Activated naive CD4-positive, alpha-beta T cell treated with Interleukin-2 at 50 U/mL for 16 hours (primary cell): ENCODE results near the gene PIN1.
"Not testable (repeated sequence)": the region's sequence is repeated elsewhere in the genome, so short reads cannot be mapped to it uniquely, and the experiment has no call there.

Experiments
- DNase-seq: peaks from one replicate; pipeline ENCODE4 v3.0.0-alpha.2; 2020

PIN1 gene

GRCh38 chr19:9834726-9835506 is at the start of gene PIN1:
Gene PIN1, plus strand, starts transcription at chr19:9835318. Its CDS starts 27 bp downstream, at chr19:9835345.
- peak; percentile 99 for DNase-seq

DNA sequence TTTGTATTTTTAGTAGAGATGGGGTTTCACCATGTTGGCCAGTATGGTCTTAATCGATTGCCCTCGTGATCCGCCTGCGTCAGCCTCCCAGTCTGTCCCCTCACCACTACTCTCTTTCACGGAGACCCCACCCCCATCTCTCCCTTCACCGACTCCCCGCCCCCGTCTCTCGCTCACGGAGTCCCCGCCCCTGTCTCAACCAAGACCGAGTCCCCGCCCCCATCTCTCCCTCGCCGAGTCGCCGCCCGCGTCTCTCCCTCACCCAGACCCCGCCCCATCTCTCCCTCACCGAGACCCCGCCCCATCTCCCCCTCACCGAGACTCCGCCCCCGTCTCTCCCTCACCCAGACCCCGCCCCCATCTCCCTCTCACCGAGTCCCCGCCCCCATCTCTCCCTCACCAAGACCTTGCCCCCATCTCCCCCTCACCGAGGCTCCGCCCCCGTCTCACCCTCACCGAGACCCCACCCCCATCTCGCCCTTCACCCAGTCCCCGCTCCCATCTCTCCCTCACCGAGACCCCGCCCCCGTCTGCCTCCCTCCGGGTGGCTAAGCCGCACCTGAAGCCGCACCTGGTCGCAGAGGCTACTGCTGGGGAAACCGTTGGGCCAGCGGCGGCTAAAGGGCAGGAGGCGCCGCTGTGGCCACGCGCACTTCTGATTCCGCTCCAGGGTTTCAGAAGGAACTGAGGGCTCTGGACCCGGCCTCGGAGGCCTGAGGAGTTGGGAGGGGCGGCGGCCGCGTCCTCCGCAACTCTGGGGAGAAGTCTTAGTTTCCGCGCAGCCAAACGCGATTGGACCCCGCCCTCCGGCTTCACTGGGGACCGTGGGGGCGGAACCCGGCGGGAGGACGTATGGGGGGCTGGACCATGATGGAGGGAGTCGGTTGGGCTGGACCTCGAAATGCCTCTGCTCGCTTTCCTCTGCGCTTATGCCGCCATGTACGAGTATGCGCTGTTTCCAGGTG is 49.5 kb upstream of the PIN1 start:
- DNase-seq: peak; percentile 95

- no peak for DNase-seq
Observed at GRCh38 chr19:9786342-9786741, 48.8 kb upstream of the PIN1 start.

GRCh38 chr19:9786819-9787218 is 48.3 kb upstream of the PIN1 start:
- DNase-seq: no peak

GRCh38 chr19:9788604-9789003 is 46.5 kb upstream of the PIN1 start:
- not testable (repeated sequence) for DNase-seq

- DNase-seq: no peak
Observed at GRCh38 chr19:9789066-9789465, 46.1 kb upstream of the PIN1 start.

GRCh38 chr19:9789579-9789978 is 45.5 kb upstream of the PIN1 start:
- DNase-seq: not testable (repeated sequence)

DNA sequence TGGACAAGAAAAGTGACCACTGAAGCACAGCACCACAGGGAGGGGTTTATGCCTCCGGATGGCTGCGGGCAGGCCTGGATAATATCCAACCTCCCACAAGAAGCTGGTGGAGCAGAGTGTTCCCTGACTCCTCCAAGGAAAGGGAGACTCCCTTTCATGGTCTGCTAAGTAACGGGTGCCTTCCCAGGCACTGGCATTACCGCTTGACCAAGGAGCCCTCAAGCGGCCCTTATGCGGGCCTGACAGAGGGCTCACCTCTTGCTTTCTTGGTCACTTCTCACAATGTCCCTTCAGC is 44.1 kb upstream of the PIN1 start:
- not testable (repeated sequence) for DNase-seq

- peak; percentile 87 for DNase-seq
Observed at GRCh38 chr19:9791552-9792205, 43.4 kb upstream of the PIN1 start.

DNA sequence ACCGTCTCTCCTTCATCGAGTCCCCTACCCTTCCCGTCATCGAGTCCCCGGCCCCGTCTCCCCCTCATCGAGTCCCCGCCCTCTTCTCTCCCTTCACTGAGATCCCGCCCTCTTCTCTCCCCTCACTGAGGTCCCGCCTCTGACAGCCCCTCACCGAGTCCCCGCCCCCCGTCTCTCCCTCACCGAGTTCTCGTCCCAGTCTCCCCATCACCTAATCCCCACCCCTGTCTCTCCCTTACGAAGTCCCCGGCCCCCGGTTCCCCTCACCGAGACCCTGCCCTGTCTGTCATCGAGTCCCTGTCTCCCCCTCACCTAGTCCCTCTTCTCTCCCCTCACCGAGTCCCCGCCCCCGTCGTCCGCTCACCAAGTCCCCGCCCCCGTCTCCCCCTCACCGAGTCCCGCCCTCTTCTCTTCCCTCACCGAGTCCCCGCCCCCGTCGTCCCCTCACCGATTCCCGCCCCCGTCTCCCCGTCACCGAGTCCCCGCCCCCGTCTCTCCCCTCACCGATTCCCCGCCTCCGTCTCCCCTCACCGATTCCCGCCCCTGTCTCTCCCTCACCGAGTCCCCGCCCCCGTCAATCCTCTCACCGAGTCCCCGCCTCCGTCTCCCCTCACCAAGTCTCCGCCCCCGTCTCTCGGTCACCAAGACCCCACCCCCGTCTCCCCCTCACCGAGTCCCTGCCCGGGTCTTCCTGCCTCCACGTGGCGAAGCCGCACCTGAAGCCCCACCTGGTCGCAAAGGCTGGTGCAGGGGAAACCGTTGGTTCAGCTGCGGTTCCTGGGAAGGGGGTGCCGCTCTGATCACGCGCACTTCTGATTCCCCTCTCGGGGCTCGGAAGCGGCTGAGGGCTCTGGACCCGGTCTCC is 42.7 kb upstream of the PIN1 start:
- DNase-seq: peak; percentile 90

GRCh38 chr19:9793071-9793591 is 42.0 kb upstream of the PIN1 start:
- peak; percentile 68 for DNase-seq

DNA sequence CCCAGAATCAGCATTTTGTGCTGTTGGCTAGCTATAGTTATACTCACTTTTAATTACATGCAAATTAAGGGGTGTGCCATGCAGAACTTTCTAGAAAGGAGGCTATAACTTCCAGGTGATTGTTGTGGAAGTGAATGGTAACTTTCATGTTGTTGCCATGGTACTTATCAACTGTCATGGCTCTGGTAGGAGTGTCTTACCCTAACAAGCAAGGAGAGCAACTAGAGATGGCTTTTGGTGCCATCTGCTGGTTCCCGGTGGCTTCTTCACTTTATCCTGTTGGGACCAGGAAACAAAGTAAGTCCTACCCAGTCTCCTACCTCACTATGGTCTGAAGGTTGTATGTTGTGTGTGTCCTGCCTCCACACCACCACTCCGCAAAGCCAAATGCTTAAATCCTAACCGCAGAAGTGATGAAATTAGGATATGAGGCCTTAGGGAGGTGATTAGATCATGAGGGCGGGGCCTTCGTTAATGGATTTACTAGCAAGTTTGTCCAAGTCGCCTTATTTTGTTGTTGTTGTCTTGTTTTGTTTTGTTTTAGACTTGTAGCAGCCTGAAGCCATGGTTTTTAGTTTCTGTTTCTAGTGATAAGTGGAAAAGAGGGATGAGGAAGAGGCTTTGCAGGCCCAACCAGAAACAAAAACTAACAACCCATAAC is 38.9 kb upstream of the PIN1 start:
- peak; percentile 87 for DNase-seq

- no peak for DNase-seq
Observed at GRCh38 chr19:9797871-9798270, 37.2 kb upstream of the PIN1 start.

DNA sequence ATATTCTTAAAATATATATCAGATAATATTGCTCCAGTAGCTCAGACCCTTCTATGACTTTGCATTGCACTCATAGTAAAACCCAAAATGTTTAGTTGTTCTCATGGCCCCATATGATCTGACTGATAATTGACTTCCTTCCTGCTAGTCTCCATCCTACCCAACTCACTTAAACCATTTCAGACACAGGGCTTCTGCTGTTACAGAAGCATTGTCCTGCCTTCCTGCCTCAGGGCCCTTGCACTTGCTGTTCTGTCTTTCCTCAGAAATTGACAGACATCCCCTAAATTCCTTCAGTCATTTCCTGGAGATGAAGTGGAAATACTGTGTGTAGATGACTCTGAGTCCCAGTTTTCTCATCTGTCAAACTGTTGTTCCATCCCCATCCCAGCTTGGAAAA is 36.0 kb upstream of the PIN1 start:
- DNase-seq: no peak

DNA sequence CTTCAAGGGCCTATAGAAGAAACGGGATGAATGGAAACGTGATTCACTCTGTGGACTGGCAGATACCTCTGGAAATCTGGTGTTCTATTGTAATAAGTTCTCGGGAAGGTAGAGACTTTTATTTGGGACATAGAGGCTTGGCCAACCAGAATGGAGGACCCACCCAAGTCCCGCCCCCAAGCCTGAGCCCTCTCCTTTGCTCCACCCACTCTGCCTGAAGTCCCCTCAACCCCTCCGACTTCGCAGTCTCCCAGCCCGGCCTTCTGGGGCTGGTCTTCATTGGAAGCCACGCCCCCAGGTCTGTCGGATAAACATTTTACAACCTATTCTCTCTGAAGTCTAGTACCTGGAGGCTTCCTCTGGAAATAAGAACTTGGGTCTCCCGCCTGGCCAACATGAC is 33.1 kb upstream of the PIN1 start:
- DNase-seq: no peak

DNA sequence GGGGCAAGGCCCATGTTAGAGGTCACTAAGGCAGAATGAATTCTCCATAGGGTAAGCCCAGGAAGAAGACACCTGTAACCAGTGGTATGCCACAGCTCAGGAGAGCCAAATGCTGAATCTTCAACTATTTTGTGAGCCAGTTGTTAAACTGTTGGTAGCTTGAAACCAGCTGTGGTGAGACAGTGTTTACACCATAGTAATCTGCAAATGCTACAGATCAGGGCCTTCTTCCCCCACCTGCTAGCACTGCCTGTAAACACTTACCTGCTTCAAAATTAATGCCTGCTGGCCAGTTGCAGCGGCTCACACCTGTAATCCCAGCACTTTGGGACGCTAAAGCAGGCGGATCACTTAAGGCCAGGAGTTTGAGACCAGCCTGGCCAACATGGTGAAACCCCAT is 28.3 kb upstream of the PIN1 start:
- DNase-seq: no peak

DNA sequence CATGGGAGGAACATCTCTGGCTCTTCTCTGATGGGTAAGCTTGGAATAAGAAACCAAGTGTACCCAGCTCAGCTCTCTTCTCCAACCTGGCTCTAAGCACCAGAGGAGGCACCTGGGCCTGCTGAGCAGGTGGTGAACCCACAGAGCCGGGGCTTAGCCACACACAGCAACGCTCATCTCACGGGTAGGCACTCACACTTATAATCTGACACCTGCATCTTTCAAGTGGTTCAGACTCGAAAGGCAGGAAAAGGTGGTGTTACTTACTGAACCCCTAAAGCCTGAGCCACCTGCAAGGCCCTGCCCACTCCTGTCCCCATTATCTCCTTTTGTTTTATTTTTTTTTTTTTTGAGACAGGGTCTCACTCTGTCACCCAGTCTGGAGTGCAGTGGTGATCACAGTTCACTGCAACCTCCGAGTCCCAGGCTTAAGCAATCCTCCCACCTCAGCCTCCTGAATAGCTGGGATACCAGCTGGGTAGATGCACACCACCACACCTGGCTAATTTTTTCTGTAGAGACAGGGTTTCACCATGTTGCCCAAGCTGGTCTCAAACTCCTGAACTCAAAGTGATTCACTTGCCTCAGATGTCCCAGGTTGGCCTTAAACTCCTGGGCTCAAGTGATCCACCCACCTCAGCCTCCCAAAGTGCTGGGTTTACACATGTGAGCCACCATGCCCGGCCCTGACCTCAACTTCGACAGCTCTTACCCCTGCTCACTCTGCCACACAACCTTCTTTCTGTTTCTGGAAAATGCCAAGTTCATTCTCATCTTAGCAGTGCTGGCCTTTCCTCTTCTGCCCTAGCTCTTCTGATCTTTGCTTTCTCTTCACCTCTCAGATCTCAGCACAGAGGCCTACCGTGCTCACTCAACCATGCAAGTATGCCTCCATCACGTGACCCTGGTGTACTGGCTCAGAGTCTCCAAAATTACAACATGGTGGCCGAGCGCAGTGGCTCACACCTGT is 26.0 kb upstream of the PIN1 start:
- no peak for DNase-seq

DNA sequence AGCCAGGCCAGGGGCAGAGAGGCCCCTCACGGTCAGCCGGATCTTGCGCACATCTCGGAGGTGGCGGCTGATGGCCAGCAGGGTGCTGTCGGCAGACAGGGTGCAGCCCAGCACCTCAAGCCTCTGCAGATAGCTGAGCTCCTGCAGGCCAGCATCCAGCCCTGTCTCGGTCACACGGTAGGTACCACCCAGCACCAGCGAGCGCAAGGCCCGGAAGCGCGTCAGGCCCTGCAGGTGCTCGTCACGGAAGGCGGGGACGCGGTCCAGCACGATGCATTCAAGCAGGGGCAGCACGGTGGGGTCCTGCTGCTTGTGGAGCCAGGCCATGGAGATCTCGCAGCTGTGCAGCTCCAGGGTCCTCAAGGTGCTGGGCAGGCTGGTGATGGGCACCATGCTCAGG is 24.0 kb upstream of the PIN1 start:
- DNase-seq: no peak

DNA sequence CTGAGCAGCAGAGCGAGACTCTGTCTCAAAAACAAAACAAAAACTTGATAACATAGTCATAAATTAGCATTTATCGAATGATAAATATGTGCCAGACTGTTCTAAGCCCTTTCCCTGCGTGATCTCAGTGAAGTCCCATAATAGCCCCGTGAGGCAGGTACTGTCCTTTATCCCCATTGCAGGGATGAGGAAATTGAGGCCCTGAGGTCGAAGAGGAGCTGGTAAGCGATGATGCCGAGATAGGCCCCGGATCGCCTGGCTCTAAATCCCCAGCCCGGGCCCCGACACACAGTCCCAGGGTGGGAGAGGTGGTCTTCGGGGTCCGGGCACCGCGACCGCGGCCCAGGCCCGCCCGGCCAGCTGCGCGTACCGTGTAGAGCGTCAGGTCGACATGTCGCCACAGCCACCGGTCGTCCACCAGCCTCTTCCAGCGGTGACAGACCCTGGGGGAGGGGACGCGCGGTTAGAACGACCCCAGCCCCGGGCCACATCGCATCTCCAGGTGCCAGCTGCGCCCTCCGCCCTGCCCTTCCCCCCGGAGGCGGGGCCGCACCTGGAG is 16.9 kb upstream of the PIN1 start:
- no peak for DNase-seq
